Nephron (organoid): Measurements from ENCODE around the gene TRIO.
A peak's percentile ranks its signal among the peaks of the same experiment; 100 is the strongest.

Source experiments
- H3K27ac Mint-ChIP-seq, 3 experiments: 2 replicates each; pipeline ENCODE4 v1.8.0; 2020; ENCODE audit warnings: mixed read lengths in 3 of 3, mild to moderate bottlenecking in 2 of 3, moderate library complexity in 1 of 3
- H3K27me3 Mint-ChIP-seq: 2 replicates; pipeline ENCODE4 v1.8.0; 2021; ENCODE audit warnings: low read depth, mild to moderate bottlenecking, moderate library complexity, mixed read lengths
- H3K36me3 Mint-ChIP-seq: 2 replicates; pipeline ENCODE4 v1.8.0; 2020; ENCODE audit warnings: low read depth, mixed read lengths
- H3K4me1 Mint-ChIP-seq: 2 replicates; pipeline ENCODE4 v1.8.0; 2020; ENCODE audit warnings: mixed read lengths
- H3K4me3 Mint-ChIP-seq, 3 experiments: 2 replicates each; pipeline ENCODE4 v1.8.0; 2020; ENCODE audit warnings: mild to moderate bottlenecking in 3 of 3, mixed read lengths in 3 of 3, moderate library complexity in 2 of 3
- H3K9me3 Mint-ChIP-seq: 2 replicates; pipeline ENCODE4 v1.8.0; 2020; ENCODE audit warnings: mixed read lengths
- TF ChIP-seq, protein P1 (sequence below), 3 experiments: fragments of 200-600 bp; sonication (generic); IDR thresholded peaks; one replicate each; pipeline ENCODE4 v1.5.0; 2021; ENCODE audit warnings: antibody characterized with exemption in 3 of 3; ENCODE audit not compliant: unreplicated experiment in 3 of 3

TRIO gene

GRCh38 chr5:14105718-14106410, 37.3 kb upstream of the TRIO start:
- H3K36me3 Mint-ChIP-seq = no peaks in the 10 kb centered on the region
- H3K9me3 Mint-ChIP-seq = no peaks in the 10 kb centered on the region
- peaks cover 17% of the 10 kb centered on the region for H3K27me3 Mint-ChIP-seq
- H3K27ac Mint-ChIP-seq = no peak overlapping the region
- H3K4me1 Mint-ChIP-seq = peaks cover 4% of the 10 kb centered on the region
- TF ChIP-seq, protein P1, sequence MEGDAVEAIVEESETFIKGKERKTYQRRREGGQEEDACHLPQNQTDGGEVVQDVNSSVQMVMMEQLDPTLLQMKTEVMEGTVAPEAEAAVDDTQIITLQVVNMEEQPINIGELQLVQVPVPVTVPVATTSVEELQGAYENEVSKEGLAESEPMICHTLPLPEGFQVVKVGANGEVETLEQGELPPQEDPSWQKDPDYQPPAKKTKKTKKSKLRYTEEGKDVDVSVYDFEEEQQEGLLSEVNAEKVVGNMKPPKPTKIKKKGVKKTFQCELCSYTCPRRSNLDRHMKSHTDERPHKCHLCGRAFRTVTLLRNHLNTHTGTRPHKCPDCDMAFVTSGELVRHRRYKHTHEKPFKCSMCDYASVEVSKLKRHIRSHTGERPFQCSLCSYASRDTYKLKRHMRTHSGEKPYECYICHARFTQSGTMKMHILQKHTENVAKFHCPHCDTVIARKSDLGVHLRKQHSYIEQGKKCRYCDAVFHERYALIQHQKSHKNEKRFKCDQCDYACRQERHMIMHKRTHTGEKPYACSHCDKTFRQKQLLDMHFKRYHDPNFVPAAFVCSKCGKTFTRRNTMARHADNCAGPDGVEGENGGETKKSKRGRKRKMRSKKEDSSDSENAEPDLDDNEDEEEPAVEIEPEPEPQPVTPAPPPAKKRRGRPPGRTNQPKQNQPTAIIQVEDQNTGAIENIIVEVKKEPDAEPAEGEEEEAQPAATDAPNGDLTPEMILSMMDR (IDR thresholded peaks at IDR 0.05; ENCODE audit: unreplicated experiment in 3 of 3) = no peak
- no peak overlapping the region for H3K4me3 Mint-ChIP-seq

- H3K4me3 Mint-ChIP-seq = no peak overlapping the region
- no peaks in the 10 kb centered on the region for H3K9me3 Mint-ChIP-seq
- H3K4me1 Mint-ChIP-seq = peaks cover 4% of the 10 kb centered on the region
- peaks cover 17% of the 10 kb centered on the region for H3K27me3 Mint-ChIP-seq
- no peak overlapping the region for H3K27ac Mint-ChIP-seq
- H3K36me3 Mint-ChIP-seq = no peaks in the 10 kb centered on the region
- TF ChIP-seq, protein P1 (IDR thresholded peaks at IDR 0.05; ENCODE audit: unreplicated experiment in 3 of 3) = no peak
Measured at GRCh38 chr5:14107536-14107935, 35.6 kb upstream of the TRIO start.

DNA sequence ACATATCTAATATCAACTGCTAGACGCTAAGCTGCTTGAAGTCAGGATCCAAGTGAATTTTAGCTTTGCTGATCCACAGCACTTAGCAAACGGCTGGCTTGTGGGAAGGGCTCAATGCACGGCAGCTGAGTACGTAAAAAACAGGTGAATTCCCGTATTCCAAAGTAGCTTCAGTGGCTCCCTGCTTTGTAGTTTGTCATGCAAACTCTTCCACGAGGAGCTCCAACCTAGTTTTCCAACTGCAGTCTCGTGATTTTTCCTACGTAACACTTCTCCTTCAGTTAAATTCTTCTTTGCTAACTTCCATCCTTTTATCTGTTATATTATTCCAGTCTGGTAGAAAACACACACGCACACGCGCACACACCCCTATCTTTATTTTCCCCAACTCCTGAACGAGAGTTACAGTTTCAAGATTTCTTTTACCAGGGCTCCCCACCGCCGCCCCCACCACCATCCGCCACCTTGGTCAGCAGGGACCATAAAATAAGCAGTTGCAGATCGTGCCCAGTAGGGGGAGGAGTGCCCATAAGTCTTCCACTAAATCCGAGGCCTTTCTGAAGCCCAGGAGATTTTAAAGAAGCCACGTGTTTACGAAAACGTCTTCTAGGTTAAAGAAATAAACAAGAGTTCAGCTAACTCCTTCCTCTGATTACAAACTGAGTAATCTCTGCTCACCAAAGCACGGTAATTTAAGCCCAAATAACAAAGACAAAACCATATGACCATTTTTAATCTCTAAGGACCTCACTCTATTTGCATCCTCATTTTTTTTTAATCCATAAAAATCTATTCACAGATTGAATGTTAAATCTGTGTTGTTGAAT, 34.8 kb upstream of the TRIO start:
- Mint-ChIP-seq H3K36me3 (no peaks in the 10 kb centered on the region), H3K4me1 (peaks cover 4% of the 10 kb centered on the region), H3K9me3 (no peaks in the 10 kb centered on the region), H3K27ac (no peak overlapping the region), H3K27me3 (peaks cover 14% of the 10 kb centered on the region), H3K4me3 (peak overlapping the region in 2 of 3 experiments; percentile 45 to 49)
- TF ChIP-seq, protein P1 (IDR thresholded peaks at IDR 0.05; ENCODE audit: unreplicated experiment in 3 of 3) = peak; percentile 50 to 73 (median 57)

DNA sequence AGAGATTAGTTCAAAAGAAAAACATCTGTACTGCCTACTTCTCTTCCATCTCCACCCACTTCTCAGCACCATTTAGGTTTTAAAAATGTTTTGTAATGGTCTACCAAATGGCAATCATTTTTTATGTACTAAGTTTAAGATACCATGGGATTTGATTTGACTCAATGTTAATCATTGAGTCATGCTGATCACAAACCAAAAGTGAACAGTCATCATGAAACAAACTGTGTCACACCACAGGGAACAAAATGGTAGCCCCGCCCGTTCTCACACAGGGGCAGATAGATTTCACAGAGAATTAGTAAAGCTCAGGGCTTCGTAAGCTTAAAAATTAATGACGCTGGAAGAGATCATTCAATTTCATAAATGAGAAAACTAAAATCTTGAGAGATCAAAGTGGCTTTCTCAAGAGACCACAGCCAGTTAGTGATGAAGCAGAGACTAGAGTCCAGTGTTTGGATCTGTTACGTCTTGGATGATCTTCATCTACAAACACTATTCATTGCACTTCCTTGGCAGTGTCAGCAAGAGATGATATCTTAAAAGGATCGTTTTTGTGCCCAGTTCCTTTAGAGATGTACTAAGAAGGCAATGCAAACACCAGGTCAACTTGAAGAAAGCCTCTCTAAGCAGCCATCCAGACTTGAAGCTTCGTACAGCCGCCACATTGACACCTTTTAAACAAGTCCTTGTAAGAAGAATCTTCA, 33.9 kb upstream of the TRIO start:
- Mint-ChIP-seq H3K4me1 (peaks cover 4% of the 10 kb centered on the region), H3K36me3 (no peaks in the 10 kb centered on the region), H3K9me3 (no peaks in the 10 kb centered on the region), H3K4me3 (no peak overlapping the region), H3K27ac (no peak overlapping the region), H3K27me3 (peaks cover 14% of the 10 kb centered on the region)
- TF ChIP-seq, protein P1 (IDR thresholded peaks at IDR 0.05; ENCODE audit: unreplicated experiment in 3 of 3) = no peak

GRCh38 chr5:14109771-14110170, 33.4 kb upstream of the TRIO start:
- peaks cover 4% of the 10 kb centered on the region for H3K4me1 Mint-ChIP-seq
- H3K4me3 Mint-ChIP-seq = no peak overlapping the region
- no peak overlapping the region for H3K27ac Mint-ChIP-seq
- H3K9me3 Mint-ChIP-seq = no peaks in the 10 kb centered on the region
- TF ChIP-seq, protein P1 (IDR thresholded peaks at IDR 0.05; ENCODE audit: unreplicated experiment in 3 of 3) = no peak
- no peaks in the 10 kb centered on the region for H3K36me3 Mint-ChIP-seq
- peaks cover 14% of the 10 kb centered on the region for H3K27me3 Mint-ChIP-seq
